ENCODE results near the gene PABPC4L. TPM values are rescaled to one million over a fixed set of nuclear protein-coding genes. Genes with fewer than 3 reads are reported as not detected.
"Not testable (repeated sequence)": the region's sequence is repeated elsewhere in the genome, so short reads cannot be mapped to it uniquely, and the experiment has no call there.

The PABPC4L gene
- total RNA-seq: 2.0 TPM

DNA sequence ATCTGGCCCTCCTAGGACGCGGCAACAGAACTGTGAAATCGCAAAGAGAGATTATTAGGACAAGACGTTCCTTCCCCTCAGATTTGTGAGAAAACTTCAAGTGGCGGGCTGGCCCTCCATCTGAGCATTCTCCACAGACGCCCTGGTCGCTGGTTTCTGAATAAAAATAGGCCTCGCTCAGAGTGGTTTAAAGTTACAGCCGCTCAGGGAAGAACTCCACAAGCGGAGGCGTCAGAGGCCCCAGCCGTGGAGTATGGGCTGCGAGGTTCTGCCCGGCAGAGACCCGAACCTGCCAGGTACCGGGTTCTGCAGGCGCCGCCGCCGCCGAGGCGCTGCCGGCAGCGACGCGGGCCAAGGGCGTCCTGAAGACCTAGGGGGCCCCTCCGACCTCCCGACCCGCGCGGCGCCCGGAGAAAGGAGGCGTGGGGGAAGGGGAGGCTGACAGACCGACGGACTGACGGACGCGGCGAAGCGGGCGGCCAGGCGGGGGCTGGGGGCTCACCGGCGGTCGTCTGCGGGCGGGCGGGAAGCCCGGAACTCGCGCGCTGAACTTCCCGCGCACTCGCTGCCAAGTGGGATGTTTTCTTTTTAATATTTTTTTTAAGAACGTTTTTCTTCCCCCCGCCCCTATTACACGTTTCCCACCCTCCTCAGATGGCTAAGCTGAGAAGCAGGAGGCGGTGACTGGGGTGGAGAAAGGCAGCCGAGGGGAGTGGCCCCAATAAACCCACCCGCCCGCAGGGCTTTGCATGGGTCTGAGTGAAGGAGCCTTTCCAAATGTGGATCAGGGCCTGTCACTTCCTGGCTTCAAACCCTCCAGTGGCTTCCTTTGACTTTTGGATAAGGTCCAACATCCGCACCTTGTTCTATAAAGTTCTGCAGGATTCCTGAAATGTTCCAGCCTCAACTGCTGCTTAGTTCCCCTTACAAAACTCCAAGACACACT, at the start of gene PABPC4L:
PABPC4L (minus strand) TSS at position 574 of the 946 bp plus-strand sequence. CDS start 770 bp downstream, outside the sequence.
- DNase-seq (ENCODE audit: low spot score): peak; percentile 52

DNA sequence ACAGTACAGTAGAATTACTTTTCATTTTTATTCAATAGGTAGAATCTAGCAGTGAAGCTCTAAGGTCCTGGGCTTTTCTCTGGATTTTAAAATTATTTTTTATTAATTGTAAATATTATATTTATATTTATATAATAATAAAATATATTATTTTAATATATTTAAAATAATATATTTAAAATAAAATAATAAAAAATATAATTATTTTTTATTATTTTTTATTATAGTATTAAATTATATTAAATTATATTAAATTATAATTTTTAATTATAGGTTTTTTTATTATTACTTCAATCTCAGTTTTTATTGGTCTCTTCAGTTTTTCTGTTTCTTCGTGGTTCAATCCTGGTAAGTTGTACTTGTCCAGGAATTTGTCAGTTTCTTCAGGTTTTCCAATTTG, 49.7 kb upstream of the PABPC4L start:
- no peak for DNase-seq (ENCODE audit: low spot score)

DNA sequence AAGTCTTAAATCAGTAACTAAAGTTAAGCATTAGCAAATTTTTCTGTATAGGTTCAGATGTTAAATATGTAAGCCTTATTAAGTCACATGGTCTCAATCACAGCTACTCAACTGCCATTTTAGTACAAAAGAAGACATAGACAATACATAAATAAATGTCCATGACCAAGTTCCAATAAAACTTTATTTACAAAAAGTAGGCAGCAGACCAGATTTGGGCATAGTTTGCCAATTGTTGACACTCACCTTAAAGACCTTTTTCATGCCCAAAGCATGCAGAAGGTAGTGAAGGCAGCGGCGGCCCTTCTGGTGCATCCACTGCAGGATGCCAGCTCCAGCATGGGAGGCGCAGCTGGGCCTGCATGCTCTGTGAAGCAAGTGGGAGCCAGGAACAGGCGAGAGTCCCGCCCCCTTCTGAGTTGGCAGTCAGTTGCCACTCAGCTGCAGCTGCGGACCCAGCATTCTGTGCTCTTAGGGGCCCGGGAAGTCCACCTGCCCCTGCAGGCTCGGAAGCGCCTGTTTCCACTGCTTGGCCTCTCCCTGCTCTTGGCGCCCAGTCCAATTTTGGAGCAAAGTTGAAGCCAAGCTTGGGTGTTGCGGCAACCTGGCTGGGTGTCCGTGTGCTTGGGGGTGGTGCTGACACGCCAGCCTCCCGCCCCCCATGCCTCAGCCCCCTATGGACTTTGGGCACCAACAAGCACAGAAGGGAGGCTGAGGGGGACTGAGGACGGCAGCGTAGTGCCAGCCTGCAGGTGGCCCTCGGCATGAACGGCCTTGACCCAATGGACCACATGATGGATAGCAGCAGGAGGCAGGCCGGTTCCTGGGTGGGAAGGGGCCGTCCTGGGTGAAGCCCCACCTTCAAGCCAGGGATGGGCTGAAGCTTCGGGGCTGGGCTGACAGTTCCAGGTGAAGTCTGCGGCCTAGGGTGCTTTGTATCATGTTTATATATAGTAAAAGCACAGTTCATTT, 42.4 kb upstream of the PABPC4L start:
- DNase-seq (ENCODE audit: low spot score): no peak

DNA sequence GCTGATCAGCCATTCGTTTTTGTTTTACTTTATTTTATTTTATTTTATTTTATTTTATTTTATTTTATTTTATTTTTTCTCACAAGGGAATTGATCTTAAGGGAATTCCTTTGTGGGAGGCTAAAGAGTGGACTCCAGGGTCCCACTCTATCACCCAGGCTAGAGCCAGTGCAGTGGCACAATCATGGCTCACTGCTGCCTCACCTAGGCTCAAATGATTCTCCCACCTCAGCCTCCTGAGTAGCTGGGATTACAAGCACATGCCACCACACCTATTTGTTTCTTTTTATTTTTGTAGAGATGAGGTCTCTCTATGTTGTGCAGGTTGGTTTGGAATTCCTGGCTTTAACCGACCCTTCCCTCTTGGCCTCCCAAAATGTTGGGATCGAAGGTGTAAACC, 17.5 kb upstream of the PABPC4L start:
- no peak for DNase-seq (ENCODE audit: low spot score)

DNA sequence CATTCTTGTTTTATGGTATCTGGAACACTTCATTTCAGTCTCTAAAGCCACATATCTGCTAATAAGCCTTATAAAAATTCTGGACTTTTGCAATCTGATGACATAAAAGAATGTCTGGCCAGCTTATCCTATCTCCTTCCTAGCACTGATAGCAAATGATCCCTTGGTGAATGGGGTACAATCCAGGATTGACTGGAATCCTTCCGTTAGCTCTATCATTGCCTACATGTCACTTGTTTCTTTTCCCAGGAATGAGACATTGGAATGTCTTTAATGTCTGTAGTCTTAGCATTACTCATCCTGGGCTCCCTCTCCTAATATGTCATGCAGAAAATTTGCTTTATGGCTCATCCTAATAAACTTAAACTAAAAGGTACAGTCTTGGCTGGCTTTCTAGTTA, 14.8 kb upstream of the PABPC4L start:
- DNase-seq (ENCODE audit: low spot score): no peak

DNA sequence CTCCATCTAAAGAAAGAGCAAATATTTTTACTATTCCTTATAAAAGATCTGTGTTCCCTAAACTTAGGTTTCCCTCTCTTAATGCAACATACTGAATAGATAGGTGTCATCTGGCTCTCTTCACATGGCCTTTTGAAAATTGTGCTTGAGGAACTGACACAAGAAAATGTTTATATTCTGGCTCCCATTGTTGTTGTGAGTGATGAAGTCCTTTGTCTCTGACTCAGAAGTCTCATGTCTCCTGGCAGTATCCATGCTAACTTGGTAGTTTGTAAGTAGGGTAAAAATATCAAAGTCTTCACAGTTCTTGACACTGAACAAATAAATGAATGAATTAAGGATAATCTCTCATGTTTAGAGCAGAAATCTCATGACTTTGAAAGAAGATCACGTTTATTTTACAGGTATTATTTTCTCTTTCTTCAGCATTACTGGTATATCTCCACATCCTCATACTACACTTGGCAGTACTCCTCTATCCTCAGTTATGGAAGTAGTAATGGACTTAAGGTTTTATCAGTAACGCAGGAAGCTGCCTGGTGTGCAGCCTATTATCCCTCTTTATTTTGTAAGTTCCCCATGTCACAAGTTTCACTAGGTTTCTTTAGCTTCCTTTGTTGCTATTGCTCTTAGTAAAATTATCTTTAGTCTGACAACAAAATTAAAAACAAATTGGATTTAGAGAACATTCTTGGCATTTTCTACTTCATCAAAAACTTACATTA, 14.2 kb upstream of the PABPC4L start:
- no peak for DNase-seq (ENCODE audit: low spot score)

DNA sequence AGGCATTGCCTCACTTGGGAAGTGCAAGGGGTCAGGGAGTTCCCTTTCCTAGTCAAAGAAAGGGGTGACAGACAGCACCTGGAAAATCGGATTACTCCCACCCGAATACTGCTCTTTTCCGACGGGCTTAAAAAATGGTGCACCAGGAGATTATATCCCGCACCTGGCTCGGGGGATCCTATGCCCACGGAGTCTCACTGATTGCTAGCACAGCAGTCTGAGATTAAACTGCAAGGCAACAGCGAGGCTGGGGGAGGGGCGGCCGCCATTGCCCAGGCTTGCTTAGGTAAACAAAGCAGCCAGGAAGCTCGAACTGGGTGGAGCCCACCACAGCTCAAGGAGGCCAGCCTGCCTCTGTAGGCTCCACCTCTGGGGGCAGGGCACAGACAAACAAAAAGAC, 6.4 kb upstream of the PABPC4L start:
- DNase-seq (ENCODE audit: low spot score): not testable (repeated sequence)

DNA sequence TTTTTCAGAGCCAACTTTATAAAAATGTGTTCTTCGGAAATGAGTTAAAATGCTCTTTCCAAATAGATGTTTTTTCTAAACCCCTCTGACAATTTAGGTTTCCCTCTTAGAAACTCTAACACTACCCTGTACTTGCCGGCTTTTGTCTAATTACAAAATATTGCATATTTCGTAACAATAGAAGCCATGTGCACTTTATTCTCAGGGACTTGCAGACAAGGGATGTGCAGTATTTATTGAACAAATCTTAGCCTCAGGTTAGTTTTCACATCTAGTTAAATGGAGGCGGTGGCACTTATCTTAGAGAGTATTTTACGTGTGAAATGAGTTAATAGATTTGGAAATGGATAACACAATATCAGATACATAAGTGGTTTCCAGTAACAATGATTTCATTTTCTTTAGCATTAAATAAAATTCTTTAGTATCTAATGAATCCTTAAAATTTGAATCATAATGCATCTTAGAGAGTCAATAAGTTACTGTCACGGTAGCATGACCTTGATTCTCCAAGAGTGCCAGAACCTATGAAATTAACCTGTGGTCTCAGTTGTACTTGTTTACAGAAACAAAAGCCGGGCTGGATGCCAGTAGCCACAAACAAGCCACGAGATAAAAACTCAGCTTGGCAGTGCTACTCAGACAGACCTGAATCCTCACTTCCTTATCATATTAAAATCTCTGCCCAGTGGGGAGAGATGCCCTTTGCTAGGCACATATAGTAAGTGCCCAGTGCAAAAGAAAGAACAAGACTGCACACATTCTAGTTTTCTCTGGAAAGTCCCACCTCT, 772 bp upstream of the PABPC4L start:
- DNase-seq (ENCODE audit: low spot score): no peak

DNA sequence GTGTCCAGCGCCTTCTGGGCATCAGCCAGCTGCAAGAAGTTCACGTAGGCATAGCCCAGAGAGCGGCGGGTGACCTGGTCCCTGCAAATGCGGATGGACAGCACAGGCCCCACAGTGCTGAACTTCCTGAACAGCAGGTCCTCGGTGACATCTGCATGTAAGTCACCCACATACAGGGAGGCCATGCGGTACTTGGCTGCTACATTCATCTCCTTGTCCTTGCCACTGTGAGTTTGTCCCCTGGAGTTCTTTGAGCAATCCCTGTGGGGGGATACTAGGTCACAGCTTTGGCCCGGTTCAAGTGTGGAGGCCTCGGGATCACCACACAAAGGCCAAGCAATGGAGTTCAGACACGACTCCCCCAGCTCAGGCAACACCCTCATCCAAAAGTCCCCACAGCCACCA, 776 bp downstream of the PABPC4L start:
- DNase-seq (ENCODE audit: low spot score): no peak

DNA sequence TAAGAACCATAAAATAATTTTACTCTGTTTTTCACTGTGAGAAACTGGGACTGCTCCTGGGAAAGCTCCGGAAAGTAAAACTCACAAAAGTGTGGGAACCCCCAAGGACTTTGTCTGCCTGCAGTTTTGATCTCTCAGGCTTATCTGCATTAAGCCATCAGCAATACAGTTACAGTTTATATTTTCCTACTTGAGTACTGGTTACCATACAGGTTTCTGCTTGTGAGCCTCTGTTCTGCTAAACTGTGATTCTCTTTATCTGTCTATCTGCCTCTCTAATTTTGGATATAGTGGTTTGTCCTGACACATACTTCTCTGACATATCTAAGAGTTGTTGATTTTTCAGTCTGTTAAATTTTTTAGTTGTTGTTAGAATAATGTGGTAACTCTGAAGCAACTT, 11.6 kb downstream of the PABPC4L start:
- no peak for DNase-seq (ENCODE audit: low spot score)

DNA sequence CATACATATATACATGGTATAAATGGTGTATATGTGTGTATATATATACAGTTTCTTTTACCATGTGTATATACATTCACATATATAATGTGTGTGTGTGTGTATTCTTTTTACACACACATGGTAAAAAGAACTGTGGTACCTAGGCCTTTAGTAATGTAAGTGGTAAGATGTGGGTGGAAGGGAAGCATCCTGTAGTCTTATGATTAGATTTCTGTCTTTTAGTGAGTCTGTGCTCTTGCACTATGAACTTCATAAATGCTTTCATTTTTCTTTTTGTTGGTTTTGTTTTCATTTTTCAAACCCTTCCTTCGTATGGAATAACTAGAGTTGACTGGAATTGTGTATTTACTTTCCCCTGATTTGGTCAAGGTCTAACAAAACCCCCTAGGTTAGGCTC, 12.1 kb downstream of the PABPC4L start:
- DNase-seq (ENCODE audit: low spot score): no peak

DNA sequence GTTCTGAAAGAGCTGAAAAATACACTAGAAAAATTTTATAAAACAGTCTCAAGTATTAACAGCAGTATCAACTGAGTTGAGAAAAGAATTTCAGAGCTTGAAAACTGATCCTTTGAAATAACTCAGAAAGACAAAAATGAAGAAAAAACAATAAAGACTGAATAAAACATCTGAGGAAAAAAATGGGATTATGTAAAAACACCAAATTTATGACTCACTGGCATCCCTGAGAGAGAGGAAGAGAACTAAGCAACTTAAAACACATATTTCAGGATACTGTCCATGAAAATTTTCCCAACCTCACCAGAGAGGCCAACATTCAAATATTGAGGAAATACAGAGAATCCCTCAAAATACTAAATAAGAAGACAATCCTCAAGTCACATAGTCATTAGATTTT, 22.9 kb downstream of the PABPC4L start:
- no peak for DNase-seq (ENCODE audit: low spot score)

DNA sequence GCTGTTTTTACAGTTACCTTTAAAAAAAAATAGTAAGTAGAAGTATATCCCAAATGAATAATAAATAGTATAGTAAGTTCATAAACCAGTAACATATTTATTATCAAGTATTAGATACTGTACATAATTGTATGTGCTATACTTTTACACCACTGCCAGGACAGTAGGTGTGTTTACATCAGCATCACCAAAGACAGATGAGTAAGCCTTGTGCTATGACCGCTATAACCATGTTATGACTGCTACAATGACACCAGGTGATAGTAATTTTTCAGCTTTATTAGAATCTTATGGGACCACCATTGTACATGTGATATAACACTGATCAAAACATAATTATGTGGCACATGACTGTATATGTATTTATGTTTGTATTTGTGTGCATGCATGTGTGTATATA, 27.3 kb downstream of the PABPC4L start:
- DNase-seq (ENCODE audit: low spot score): no peak

DNA sequence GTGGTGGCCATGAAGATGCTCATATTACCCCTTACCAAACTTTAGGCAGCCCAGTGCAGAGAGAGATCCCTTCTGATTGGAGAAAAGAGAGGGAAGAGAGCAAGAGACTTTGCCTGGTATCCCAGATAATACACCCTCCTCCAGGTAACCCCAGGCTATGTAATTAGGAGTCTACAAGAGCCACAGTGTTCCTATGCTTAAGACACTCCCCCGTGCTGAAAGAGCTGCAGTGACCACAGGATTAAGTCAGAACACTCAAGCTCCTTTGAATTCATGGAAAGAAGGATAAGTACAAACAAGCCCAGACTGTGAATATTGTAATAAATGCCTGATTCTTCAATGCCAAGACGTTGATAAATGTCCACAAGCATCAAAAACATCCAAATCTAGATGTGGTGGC, 41.4 kb downstream of the PABPC4L start:
- DNase-seq (ENCODE audit: low spot score): no peak

DNA sequence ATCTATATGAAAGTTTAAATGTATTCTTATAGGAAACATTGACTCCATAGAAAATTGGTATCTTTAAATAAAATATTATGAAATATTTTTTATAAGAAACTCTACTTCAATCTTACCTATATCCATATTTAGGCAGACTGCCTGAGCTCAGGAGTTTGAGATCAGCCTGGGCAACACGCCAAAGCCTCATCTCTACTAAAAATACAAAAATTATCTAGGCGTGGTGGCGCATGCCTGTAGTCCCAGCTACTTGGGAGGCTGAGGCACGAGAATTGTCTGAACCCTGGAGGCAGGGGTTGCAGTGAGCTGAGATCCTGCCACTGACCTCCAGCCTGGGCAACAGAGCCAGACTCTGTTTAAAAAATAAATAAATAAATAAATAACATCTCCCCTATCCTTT, 47.5 kb downstream of the PABPC4L start:
- no peak for DNase-seq (ENCODE audit: low spot score)

DNA sequence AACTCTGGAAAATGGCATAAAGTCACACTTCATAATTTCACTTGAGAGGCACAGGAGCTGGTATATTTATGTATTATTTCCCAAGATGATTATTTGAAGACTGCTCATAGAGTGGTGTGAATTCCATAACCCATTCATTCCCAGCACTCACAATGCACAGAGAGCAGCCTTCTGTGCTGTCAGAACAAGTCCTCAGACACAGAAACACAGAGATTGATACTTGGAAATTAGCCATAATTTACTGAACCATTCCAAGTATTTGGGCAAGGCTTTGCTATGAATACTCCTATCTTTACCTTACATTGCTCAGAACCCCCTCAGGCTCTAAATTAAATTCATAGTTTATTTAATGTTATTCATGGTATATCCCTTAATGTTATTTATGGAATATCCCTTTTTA, 53.6 kb downstream of the PABPC4L start:
- no peak for DNase-seq (ENCODE audit: low spot score)
